Keratinocyte (primary cell): Measurements from ENCODE around the gene LRRC8C. TPM values are rescaled to one million over a fixed set of nuclear protein-coding genes. Genes with fewer than 3 reads are reported as not detected.

Experiments used
- DNase-seq: peaks from one replicate; pipeline ENCODE4 v3.0.0-alpha.2; 2011; ENCODE audit warnings: low read depth, missing footprints, low spot score
- FAIRE-seq: peaks from 2 replicates; lab custom pipeline; 2011; peaks lifted over from hg19 to GRCh38; lab: Jason Lieb, UNC
- H2AFZ ChIP-seq: 2 replicates; pipeline ENCODE4 v1.6.0; 2012; ENCODE audit warnings: low read length, control low read depth, inconsistent platforms; ENCODE audit not compliant: control insufficient read depth
- H3K27ac ChIP-seq: 2 replicates; pipeline ENCODE4 v1.5.1; 2011; ENCODE audit warnings: low read length; ENCODE audit not compliant: control insufficient read depth, insufficient read depth
- H3K27me3 ChIP-seq: 3 replicates; pipeline ENCODE4 v1.6.0; 2011; ENCODE audit warnings: low read length; ENCODE audit not compliant: control insufficient read depth, insufficient read depth; ENCODE audit errors: extremely low read depth
- H3K36me3 ChIP-seq, 2 experiments: 2 replicates in 1 of 2; 3 replicates in 1 of 2; pipeline ENCODE4 v1.5.1; 2011; ENCODE audit warnings: low read length in 2 of 2, mild to moderate bottlenecking in 1 of 2; ENCODE audit not compliant: control insufficient read depth in 2 of 2, insufficient read depth in 2 of 2; ENCODE audit errors: extremely low read depth in 1 of 2
- H3K4me1 ChIP-seq: 3 replicates; pipeline ENCODE4 v1.5.1; 2011; ENCODE audit warnings: low read length; ENCODE audit not compliant: control insufficient read depth, insufficient read depth; ENCODE audit errors: extremely low read depth
- H3K4me2 ChIP-seq: 3 replicates; pipeline ENCODE4 v1.6.0; 2011; ENCODE audit warnings: low read depth, low read length; ENCODE audit not compliant: control insufficient read depth, insufficient read depth; ENCODE audit errors: extremely low read depth
- H3K4me3 ChIP-seq, 3 experiments: fragments of 200-600 bp in 1 of 3; sonication (generic) in 1 of 3; 2 replicates in 2 of 3; 3 replicates in 1 of 3; pipeline ENCODE4 v1.5.1; 2011 to 2016; ENCODE audit warnings: low read length in 3 of 3, mild to moderate bottlenecking in 3 of 3, control low read depth in 2 of 3, inconsistent platforms in 1 of 3, low read depth in 1 of 3, mixed read lengths in 1 of 3, mixed run types in 1 of 3, moderate library complexity in 1 of 3; ENCODE audit not compliant: control insufficient read depth in 2 of 3, insufficient read depth in 2 of 3; ENCODE audit errors: extremely low read depth in 1 of 3
- H3K79me2 ChIP-seq: 2 replicates; pipeline ENCODE4 v1.6.0; 2012; ENCODE audit warnings: low read length; ENCODE audit not compliant: control insufficient read depth, insufficient read depth
- H3K9ac ChIP-seq: 3 replicates; pipeline ENCODE4 v1.6.0; 2011; ENCODE audit warnings: low read length; ENCODE audit not compliant: control insufficient read depth, insufficient read depth; ENCODE audit errors: extremely low read depth
- H3K9me1 ChIP-seq: 3 replicates; pipeline ENCODE4 v1.6.0; 2011; ENCODE audit warnings: low read length; ENCODE audit not compliant: control insufficient read depth, insufficient read depth; ENCODE audit errors: extremely low read depth
- H3K9me3 ChIP-seq: 2 replicates; pipeline ENCODE4 v1.5.1; 2012; ENCODE audit warnings: low read depth, low read length; ENCODE audit not compliant: control insufficient read depth
- H4K20me1 ChIP-seq: 3 replicates; pipeline ENCODE4 v1.6.0; 2011; ENCODE audit warnings: low read length; ENCODE audit not compliant: control insufficient read depth, insufficient read depth; ENCODE audit errors: extremely low read depth
- CTCF ChIP-seq, 3 experiments: IDR thresholded peaks in 1 of 3; conservative IDR thresholded peaks in 1 of 3; optimal IDR thresholded peaks in 1 of 3; 2 replicates in 2 of 3; 3 replicates in 1 of 3; pipeline versions ENCODE3 to v1.5.1; 2011; ENCODE audit warnings: low read length in 3 of 3, mild to moderate bottlenecking in 3 of 3, moderate library complexity in 2 of 3, control low read depth in 1 of 3, inconsistent platforms in 1 of 3; ENCODE audit not compliant: insufficient read depth in 2 of 3; ENCODE audit errors: extremely low read depth in 1 of 3
- EZH2 ChIP-seq: IDR thresholded peaks from one replicate; pipeline ENCODE4 v1.6.1; 2012; ENCODE audit warnings: inconsistent platforms, mild to moderate bottlenecking, low read length, moderate library complexity
- dilution Hi-C: fragments of 300-500 bp; cut with MboI; formaldehyde crosslinking; loops from one replicate; pipeline ENCODE4 v1.7.0; 2020; ENCODE audit warnings: low sequenced_read_pairs; ENCODE audit not compliant: extremely low pct_ligation_motif_present
- polyA plus RNA-seq, 5 experiments: library from polyadenylated mRNA; depleted of rRNA in 3 of 5; stranded (reverse) in 3 of 5; stranded (forward) in 1 of 5; unstranded in 1 of 5; fragments of >200 nt; gene quantifications; 1 replicate in 1 of 5; 2 replicates in 3 of 5; 3 replicates in 1 of 5; pipeline versions ENCODE4 v1.2.1 to v1.2.3, GENCODE V29; 2011 to 2012; ENCODE audit warnings: missing spikeins in 2 of 5, low read depth in 1 of 5, low replicate concordance in 1 of 5

LRRC8C gene
- polyA plus RNA-seq, 1 donor (not counting 4 experiments of a cell fraction or from before 2014, with no cell fraction given), result 18.4 TPM

- FAIRE-seq, result no peak
- peaks cover 22% of the 10 kb centered on the region for H3K4me1 ChIP-seq
These were observed 95.5 kb downstream of the LRRC8C start for GRCh38 chr1:89728381-89728780.

DNA sequence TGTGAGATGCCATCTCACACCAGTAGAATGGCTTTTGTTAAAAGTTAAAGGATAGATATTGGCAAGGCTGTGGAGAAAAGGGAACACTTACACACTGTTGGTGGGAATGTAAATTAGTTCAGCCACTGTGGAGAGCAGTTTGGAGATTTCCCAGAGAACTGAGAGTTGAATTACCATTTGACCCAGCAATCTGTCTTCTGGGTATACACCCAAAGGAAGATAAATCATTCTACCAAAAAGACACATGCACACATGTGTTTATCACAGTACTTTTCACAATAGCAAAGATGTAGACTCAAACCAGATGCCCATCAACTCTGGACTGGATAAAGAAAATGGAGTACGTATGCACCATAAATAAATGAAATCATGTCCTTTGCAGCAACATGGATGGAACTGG lies 99.3 kb downstream of the LRRC8C start:
- H3K27me3 ChIP-seq, result no peaks in the 10 kb centered on the region
- no peaks in the 10 kb centered on the region for H3K9me3 ChIP-seq
- FAIRE-seq, result no peak
- H3K79me2 ChIP-seq, result no peaks in the 10 kb centered on the region
- H3K4me3 ChIP-seq, result no peak overlapping the region
- H4K20me1 ChIP-seq, result no peaks in the 10 kb centered on the region
- no peak overlapping the region for H2AFZ ChIP-seq
- TF ChIP-seq EZH2, result no peak
- no peak overlapping the region for H3K27ac ChIP-seq
- no peak overlapping the region for H3K9ac ChIP-seq
- H3K9me1 ChIP-seq, result no peaks in the 10 kb centered on the region
- H3K4me2 ChIP-seq, result no peak overlapping the region
- H3K36me3 ChIP-seq, result no peaks in the 10 kb centered on the region
- peaks cover 6% of the 10 kb centered on the region for H3K4me1 ChIP-seq
- DNase-seq, result no peak
- dilution Hi-C loops, result no loop called here

More at GRCh38 chr1:89728381-89728780, 95.5 kb downstream of the LRRC8C start:
- no peaks in the 10 kb centered on the region for H3K9me1 ChIP-seq
- no peaks in the 10 kb centered on the region for H4K20me1 ChIP-seq
- DNase-seq, result no peak
- H3K4me3 ChIP-seq, result no peak overlapping the region
- H3K9ac ChIP-seq, result no peak overlapping the region
- H3K4me2 ChIP-seq, result no peak overlapping the region
- TF ChIP-seq EZH2, result no peak
- TF ChIP-seq CTCF (optimal IDR thresholded peaks at IDR 0.05 in 1 of 3, IDR thresholded peaks at IDR 0.05 in 1 of 3, conservative IDR thresholded peaks at IDR 0.05 in 1 of 3; ENCODE audit: extremely low read depth in 1 of 3, insufficient read depth in 2 of 3, low read length in 3 of 3), result no peak
- dilution Hi-C loops, result no loop called here
- no peaks in the 10 kb centered on the region for H3K27me3 ChIP-seq
- no peak overlapping the region for H3K27ac ChIP-seq
- H3K9me3 ChIP-seq, result no peaks in the 10 kb centered on the region
- no peaks in the 10 kb centered on the region for H3K79me2 ChIP-seq
- no peaks in the 10 kb centered on the region for H3K36me3 ChIP-seq
- no peak overlapping the region for H2AFZ ChIP-seq

DNA sequence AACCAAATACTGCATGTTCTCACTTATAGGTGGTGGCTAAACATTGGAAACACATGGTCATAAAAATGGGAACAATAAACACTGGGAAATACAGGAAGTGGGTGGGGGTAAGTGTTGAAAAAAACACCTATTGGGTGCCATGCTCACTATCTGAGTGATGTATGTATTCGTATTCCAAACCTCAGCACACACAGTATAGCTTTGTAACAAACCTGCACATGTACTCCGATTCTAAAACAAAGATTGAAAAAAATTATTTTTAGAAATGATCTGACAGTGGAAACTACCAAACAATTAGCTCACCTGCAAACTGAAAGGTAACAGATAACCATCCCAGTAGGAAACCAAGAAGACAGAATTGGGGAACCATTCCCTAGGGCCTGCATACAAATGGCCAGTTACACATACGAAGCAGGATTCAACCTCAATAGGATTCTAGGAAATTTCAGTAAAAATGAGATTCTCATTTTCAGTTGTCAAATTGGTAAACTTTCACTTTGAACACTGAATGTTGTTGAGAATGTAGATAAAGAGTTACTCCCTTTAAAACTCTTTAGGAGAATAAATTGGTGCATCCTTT lies 99.8 kb downstream of the LRRC8C start:
- H3K36me3 ChIP-seq, result no peaks in the 10 kb centered on the region
- H3K4me3 ChIP-seq, result no peak overlapping the region
- dilution Hi-C loops, result no loop called here
- H3K4me2 ChIP-seq, result no peak overlapping the region
- no peak for FAIRE-seq
- no peaks in the 10 kb centered on the region for H3K27me3 ChIP-seq
- H3K79me2 ChIP-seq, result no peaks in the 10 kb centered on the region
- TF ChIP-seq CTCF (optimal IDR thresholded peaks at IDR 0.05 in 1 of 3, IDR thresholded peaks at IDR 0.05 in 1 of 3, conservative IDR thresholded peaks at IDR 0.05 in 1 of 3; ENCODE audit: extremely low read depth in 1 of 3, insufficient read depth in 2 of 3, low read length in 3 of 3), result no peak
- no peak for TF ChIP-seq EZH2
- no peaks in the 10 kb centered on the region for H3K9me1 ChIP-seq
- peaks cover 6% of the 10 kb centered on the region for H3K4me1 ChIP-seq
- H3K9me3 ChIP-seq, result no peaks in the 10 kb centered on the region
- H3K27ac ChIP-seq, result no peak overlapping the region
- no peaks in the 10 kb centered on the region for H4K20me1 ChIP-seq
- no peak overlapping the region for H2AFZ ChIP-seq
- H3K9ac ChIP-seq, result no peak overlapping the region
- DNase-seq, result no peak
